HG03097 (cell line): Measurements from ENCODE around the gene CCND2.
"Not testable (repeated sequence)": the region's sequence is repeated elsewhere in the genome, so short reads cannot be mapped to it uniquely, and the experiment has no call there.

Experiments
- ATAC-seq: cut with Tn5 transposase; IDR thresholded peaks from one replicate; pipeline ENCODE4 v1.9.1; 2021; ENCODE audit not compliant: unreplicated experiment, low FRiP score

CCND2 gene

GRCh38 chr12:4273652-4274395 is at the start of gene CCND2:
TSS of gene CCND2 (plus strand) at chr12:4273762. CDS start at chr12:4274041, 279 bp downstream.
- peak; percentile 22 for ATAC-seq

- ATAC-seq, result no peak
Measured at GRCh38 chr12:4224206-4224889, 49.2 kb upstream of the CCND2 start.

- ATAC-seq, result no peak
Measured at GRCh38 chr12:4225571-4225970, 48.0 kb upstream of the CCND2 start.

GRCh38 chr12:4227046-4227445 is 46.5 kb upstream of the CCND2 start:
- no peak for ATAC-seq

- no peak for ATAC-seq
Measured at GRCh38 chr12:4228122-4228580, 45.4 kb upstream of the CCND2 start.

- ATAC-seq, result no peak
Measured at GRCh38 chr12:4230526-4230925, 43.0 kb upstream of the CCND2 start.

- no peak for ATAC-seq
Measured at GRCh38 chr12:4238577-4238976, 35.0 kb upstream of the CCND2 start.

GRCh38 chr12:4239746-4240145 is 33.8 kb upstream of the CCND2 start:
- no peak for ATAC-seq

- ATAC-seq, result no peak
Measured at GRCh38 chr12:4240161-4240783, 33.3 kb upstream of the CCND2 start.

- ATAC-seq, result no peak
Measured at GRCh38 chr12:4240981-4241380, 32.6 kb upstream of the CCND2 start.

GRCh38 chr12:4241592-4241991 is 32.0 kb upstream of the CCND2 start:
- no peak for ATAC-seq

- no peak for ATAC-seq
Measured at GRCh38 chr12:4242595-4242994, 31.0 kb upstream of the CCND2 start.

- no peak for ATAC-seq
Measured at GRCh38 chr12:4243091-4243490, 30.5 kb upstream of the CCND2 start.

GRCh38 chr12:4243491-4244100 is 30.0 kb upstream of the CCND2 start:
- not testable (repeated sequence) for ATAC-seq

GRCh38 chr12:4244868-4245267 is 28.7 kb upstream of the CCND2 start:
- ATAC-seq, result no peak

- no peak for ATAC-seq
Measured at GRCh38 chr12:4245446-4245845, 28.1 kb upstream of the CCND2 start.

GRCh38 chr12:4246116-4246515 is 27.4 kb upstream of the CCND2 start:
- ATAC-seq, result no peak

- no peak for ATAC-seq
Measured at GRCh38 chr12:4250691-4251090, 22.9 kb upstream of the CCND2 start.

GRCh38 chr12:4251216-4251891 is 22.2 kb upstream of the CCND2 start:
- ATAC-seq, result no peak

- no peak for ATAC-seq
Measured at GRCh38 chr12:4251967-4252366, 21.6 kb upstream of the CCND2 start.

- ATAC-seq, result no peak
Measured at GRCh38 chr12:4252601-4253000, 21.0 kb upstream of the CCND2 start.
